IPS DF 6.9 (cell line): ENCODE results near the gene ZNF516.

Experiments
- DNase-seq: peaks from one replicate; pipeline ENCODE4 v3.0.0-alpha.2; 2013; ENCODE audit warnings: low read depth, low spot score
- H3K27ac ChIP-seq: one replicate; pipeline ENCODE4 v1.5.1; 2013; ENCODE audit warnings: low read length, control low read depth
- H3K27me3 ChIP-seq: 2 replicates; pipeline ENCODE4 v1.6.1; 2013; ENCODE audit warnings: mild to moderate bottlenecking, low read length; ENCODE audit not compliant: control insufficient read depth, insufficient read depth
- H3K36me3 ChIP-seq: 2 replicates; pipeline ENCODE4 v1.6.1; 2013; ENCODE audit warnings: low read length; ENCODE audit not compliant: control insufficient read depth, insufficient read depth
- H3K4me1 ChIP-seq: 2 replicates; pipeline ENCODE4 v1.6.1; 2013; ENCODE audit warnings: low read length; ENCODE audit not compliant: control insufficient read depth, insufficient read depth
- H3K4me3 ChIP-seq: 2 replicates; pipeline ENCODE4 v1.5.1; 2013; ENCODE audit warnings: mild to moderate bottlenecking, low read length
- H3K9me3 ChIP-seq: 2 replicates; pipeline ENCODE4 v1.6.1; 2013; ENCODE audit warnings: low read length, inconsistent platforms; ENCODE audit not compliant: control insufficient read depth, insufficient read depth
- WGBS: extraction: QIAGEN DNeasy Blood & Tissue Kit; methylation state at CpG from one replicate; pipeline ENCODE4 v1.1.7; 2013; ENCODE audit warnings: mixed read lengths, missing lambda C conversion rate; ENCODE audit not compliant: insufficient read length, insufficient coverage; 5-methylcytosine and 5-hydroxymethylcytosine counted together

ZNF516 gene

GRCh38 chr18:76363436-76364120 lies 131.5 kb downstream of the ZNF516 start:
- Histone ChIP-seq H3K27ac (no peak overlapping the region), H3K9me3 (no peaks in the 10 kb centered on the region), H3K4me1 (peaks cover 2% of the 10 kb centered on the region; the same call in 1 of the 2 replicates), H3K27me3 (no peaks in the 10 kb centered on the region), H3K4me3 (no peak overlapping the region), H3K36me3 (no peaks in the 10 kb centered on the region)
- WGBS = no CpG with 5 or more reads among the region's 12 CpGs
- DNase-seq = no peak

- Histone ChIP-seq H3K9me3 (no peaks in the 10 kb centered on the region), H3K27ac (no peak overlapping the region), H3K27me3 (no peaks in the 10 kb centered on the region), H3K4me3 (no peak overlapping the region), H3K36me3 (no peaks in the 10 kb centered on the region), H3K4me1 (peaks cover 2% of the 10 kb centered on the region; the same call in 1 of the 2 replicates)
- no CpG with 5 or more reads among the region's 7 CpGs for WGBS
- no peak for DNase-seq
Observed at GRCh38 chr18:76362676-76363075, 132.4 kb downstream of the ZNF516 start.

- Histone ChIP-seq H3K4me1 (peaks cover 2% of the 10 kb centered on the region; the same call in 1 of the 2 replicates), H3K4me3 (no peak overlapping the region), H3K36me3 (no peaks in the 10 kb centered on the region), H3K9me3 (no peaks in the 10 kb centered on the region), H3K27me3 (no peaks in the 10 kb centered on the region), H3K27ac (no peak overlapping the region)
- no CpG with 5 or more reads among the region's 8 CpGs for WGBS
- no peak for DNase-seq
Observed at GRCh38 chr18:76361219-76361618, 133.8 kb downstream of the ZNF516 start.

DNA sequence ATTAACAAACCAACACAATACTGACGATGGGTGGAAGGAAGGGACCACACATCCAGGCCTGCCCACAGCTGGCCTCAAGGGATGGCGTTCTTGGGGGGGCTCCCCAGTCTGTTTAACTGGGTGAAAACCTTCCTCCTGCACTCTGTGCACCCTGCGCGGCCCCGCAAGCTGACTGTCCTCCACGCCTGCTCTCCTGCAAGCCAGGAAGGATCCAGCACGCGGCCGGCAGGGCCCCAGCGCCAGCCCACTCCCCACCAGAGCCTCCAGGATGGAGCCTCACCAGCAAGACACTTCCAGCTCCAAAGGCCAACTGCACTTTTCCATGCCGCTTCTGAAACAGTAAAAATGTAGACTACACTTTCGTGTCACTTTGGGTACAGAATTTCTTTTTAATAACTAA lies 135.1 kb downstream of the ZNF516 start:
- no peak overlapping the region for H3K4me3 ChIP-seq
- H3K27ac ChIP-seq = no peak overlapping the region
- WGBS = no CpG with 5 or more reads among the region's 12 CpGs
- peaks cover 2% of the 10 kb centered on the region; the same call in 1 of the 2 replicates for H3K4me1 ChIP-seq
- H3K27me3 ChIP-seq = no peaks in the 10 kb centered on the region
- DNase-seq = no peak
- H3K36me3 ChIP-seq = no peaks in the 10 kb centered on the region
- H3K9me3 ChIP-seq = no peaks in the 10 kb centered on the region

GRCh38 chr18:76358774-76359173 lies 136.3 kb downstream of the ZNF516 start:
- no peaks in the 10 kb centered on the region for H3K27me3 ChIP-seq
- DNase-seq = no peak
- H3K27ac ChIP-seq = no peak overlapping the region
- no peaks in the 10 kb centered on the region for H3K36me3 ChIP-seq
- no CpG with 5 or more reads among the region's 8 CpGs for WGBS
- H3K4me3 ChIP-seq = no peak overlapping the region
- no peaks in the 10 kb centered on the region for H3K9me3 ChIP-seq
- H3K4me1 ChIP-seq = peaks cover 2% of the 10 kb centered on the region; the same call in 1 of the 2 replicates

- H3K27ac ChIP-seq = no peak overlapping the region
- H3K4me1 ChIP-seq = peaks cover 2% of the 10 kb centered on the region; the same call in 1 of the 2 replicates
- H3K4me3 ChIP-seq = no peak overlapping the region
- DNase-seq = no peak
- no peaks in the 10 kb centered on the region for H3K36me3 ChIP-seq
- WGBS = no CpG with 5 or more reads among the region's 12 CpGs
- H3K27me3 ChIP-seq = no peaks in the 10 kb centered on the region
- H3K9me3 ChIP-seq = no peaks in the 10 kb centered on the region
Observed at GRCh38 chr18:76357585-76358260, 137.3 kb downstream of the ZNF516 start.

- no peak overlapping the region for H3K4me3 ChIP-seq
- no CpG with 5 or more reads among the region's 26 CpGs for WGBS
- peaks cover 2% of the 10 kb centered on the region; the same call in 1 of the 2 replicates for H3K4me1 ChIP-seq
- H3K27me3 ChIP-seq = no peaks in the 10 kb centered on the region
- no peak overlapping the region for H3K27ac ChIP-seq
- H3K36me3 ChIP-seq = no peaks in the 10 kb centered on the region
- H3K9me3 ChIP-seq = no peaks in the 10 kb centered on the region
- no peak for DNase-seq
Observed at GRCh38 chr18:76357174-76357573, 137.9 kb downstream of the ZNF516 start.

GRCh38 chr18:76356666-76357065 lies 138.4 kb downstream of the ZNF516 start:
- Histone ChIP-seq H3K27me3 (no peaks in the 10 kb centered on the region), H3K4me1 (peaks cover 2% of the 10 kb centered on the region; the same call in 1 of the 2 replicates), H3K9me3 (no peaks in the 10 kb centered on the region), H3K36me3 (no peaks in the 10 kb centered on the region), H3K4me3 (no peak overlapping the region), H3K27ac (no peak overlapping the region)
- DNase-seq = no peak
- WGBS = no CpG with 5 or more reads among the region's 10 CpGs

DNA sequence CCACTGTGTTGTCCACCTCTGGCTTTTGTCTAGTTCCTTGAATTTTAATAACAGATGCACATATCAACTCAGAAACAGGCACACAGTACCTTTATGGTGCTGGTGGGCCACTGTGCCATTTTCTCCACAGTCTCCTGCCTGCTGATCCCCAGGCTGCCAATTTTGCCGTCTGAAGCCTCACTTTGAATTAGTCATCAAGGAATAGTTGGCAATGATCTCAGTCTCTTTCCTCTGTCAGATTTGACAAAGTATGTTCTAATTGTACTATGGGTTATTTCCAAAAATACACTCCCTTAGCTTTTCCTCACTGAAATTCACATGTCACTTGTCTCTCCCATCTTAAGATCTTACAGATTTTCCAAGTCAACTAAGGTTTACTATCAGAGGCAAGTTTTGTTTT lies 140.7 kb downstream of the ZNF516 start:
- WGBS = no CpG with 5 or more reads among the region's 1 CpG
- DNase-seq = no peak
- no peaks in the 10 kb centered on the region for H3K4me1 ChIP-seq

GRCh38 chr18:76353500-76353899 lies 141.5 kb downstream of the ZNF516 start:
- no peak for DNase-seq
- no CpG with 5 or more reads among the region's 3 CpGs for WGBS

More for the DNA sequence above, 140.7 kb downstream of the ZNF516 start:
- Histone ChIP-seq H3K9me3 (no peaks in the 10 kb centered on the region), H3K27me3 (no peaks in the 10 kb centered on the region), H3K4me3 (no peak overlapping the region), H3K36me3 (no peaks in the 10 kb centered on the region), H3K27ac (no peak overlapping the region)

More at GRCh38 chr18:76353500-76353899, 141.5 kb downstream of the ZNF516 start:
- Histone ChIP-seq H3K27ac (no peak overlapping the region), H3K36me3 (no peaks in the 10 kb centered on the region), H3K4me3 (no peak overlapping the region), H3K4me1 (no peaks in the 10 kb centered on the region), H3K9me3 (no peaks in the 10 kb centered on the region), H3K27me3 (no peaks in the 10 kb centered on the region)
